Activated T-helper 9 cell treated with anti-CD3 and anti-CD28 coated beads, Interleukin-2, amount 50 U/mL, for 16 hours (primary cell): Measurements from ENCODE around the gene LRWD1.

Source experiments
- DNase-seq: peaks from one replicate; pipeline ENCODE4 v3.0.0-alpha.2; 2020; ENCODE audit warnings: low read depth

Gene LRWD1

DNA sequence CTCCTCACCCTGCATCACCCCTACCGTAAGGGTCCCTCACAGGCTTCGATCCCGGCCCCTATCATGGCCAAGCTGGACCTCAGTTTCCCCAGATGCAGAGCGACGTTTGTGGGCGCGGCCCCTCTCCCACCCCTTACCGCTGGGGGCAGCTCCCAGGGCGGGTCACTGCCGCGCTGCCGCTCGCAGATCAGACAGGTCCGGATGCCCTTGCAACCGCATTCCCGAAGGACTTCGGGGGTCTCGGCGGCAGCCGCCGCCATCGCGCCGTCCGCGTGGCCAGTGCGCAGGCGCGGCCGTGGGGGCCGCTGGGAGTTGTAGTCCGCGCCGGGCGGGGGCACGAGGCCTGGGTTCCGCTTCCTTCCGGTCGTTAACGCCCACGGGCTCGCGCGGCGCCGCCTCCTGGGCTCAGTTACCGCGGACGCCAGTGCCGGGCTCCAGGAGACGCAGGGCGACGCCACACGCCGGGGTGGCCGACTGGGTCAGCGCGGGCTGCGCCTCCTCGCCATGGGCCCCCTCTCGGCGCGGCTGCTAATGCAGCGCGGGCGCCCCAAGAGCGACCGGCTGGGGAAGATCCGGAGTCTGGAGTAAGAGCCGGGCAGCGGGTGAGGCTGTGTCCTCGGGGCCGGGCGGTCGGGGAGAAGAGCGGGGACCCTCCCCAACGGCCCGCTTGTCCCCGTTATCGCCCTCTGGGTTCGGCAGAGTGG lies at the start of gene LRWD1, which contains the start of gene ALKBH4:
Gene LRWD1, plus strand, starts transcription at position 408 of the 704 bp plus-strand sequence. Its CDS starts 97 bp downstream, at position 505.
Gene ALKBH4, minus strand, starts transcription at position 287 of the 704 bp plus-strand sequence. Its CDS starts 27 bp downstream, at position 260.
- DNase-seq = peak; percentile 94

DNA sequence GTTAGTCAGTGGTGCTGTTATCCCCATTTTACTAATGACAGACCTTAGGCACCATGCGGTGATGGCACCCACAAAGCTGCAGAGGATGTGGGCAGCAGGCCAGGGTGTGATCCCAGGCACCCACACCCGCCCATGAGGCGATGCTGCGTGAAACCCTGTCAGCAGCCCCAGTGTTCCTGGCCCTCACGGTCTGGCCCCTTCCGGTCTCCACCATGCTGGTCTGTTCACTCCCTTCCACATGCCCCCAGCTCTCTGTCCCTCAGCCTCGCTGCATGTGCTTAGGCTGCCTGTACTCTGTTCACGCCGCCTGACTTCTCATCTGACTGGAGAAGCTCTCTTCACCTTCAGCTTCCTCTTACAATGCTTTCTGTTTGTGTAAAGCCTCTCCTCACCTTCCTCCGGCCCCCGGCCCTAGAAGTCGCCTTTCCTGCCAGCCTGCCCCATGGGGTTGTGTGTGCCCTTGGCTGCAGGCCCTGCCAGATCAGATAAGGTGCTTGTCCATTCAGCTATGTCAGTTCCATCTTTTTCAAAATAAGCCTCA lies 49.0 kb upstream of the LRWD1 start:
- no peak for DNase-seq

DNA sequence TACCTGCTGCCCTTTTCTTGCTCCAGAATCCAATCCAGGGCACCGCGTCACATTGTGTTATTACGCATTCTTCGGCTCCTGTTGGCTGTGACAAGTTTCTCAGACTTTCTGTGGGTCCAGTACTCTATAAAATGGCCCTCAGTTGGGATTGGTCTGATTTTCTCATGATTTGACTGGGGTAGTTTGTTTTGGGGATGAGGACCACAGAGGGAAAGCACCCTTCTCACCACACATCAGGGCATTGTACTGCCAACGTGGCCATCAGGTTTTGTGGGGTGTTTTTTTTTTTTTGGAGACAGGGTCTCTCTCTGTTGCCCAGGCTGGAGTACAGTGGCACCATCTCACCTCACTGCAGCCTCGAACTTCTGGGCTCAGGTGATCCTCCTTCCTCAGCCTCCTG lies 48.4 kb upstream of the LRWD1 start:
- DNase-seq = no peak

DNA sequence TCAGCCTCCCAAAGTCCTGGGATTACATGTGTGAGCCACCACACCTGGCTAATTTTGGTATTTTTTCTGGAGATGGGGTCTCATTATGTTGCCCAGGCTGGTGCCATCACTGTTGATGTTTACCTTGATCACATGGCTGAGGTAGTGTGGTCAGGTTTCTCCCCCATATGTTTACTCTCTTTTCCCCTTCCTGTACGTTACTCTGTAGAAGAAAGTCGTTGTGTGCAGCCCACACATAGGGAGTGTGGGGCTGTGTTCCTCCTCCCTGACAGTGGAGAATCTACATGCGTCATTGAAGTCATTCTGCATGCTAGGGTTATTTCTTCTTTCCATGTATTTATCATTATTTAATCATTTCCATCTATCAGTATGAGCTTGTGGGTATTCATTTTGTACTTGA lies 47.7 kb upstream of the LRWD1 start:
- no peak for DNase-seq

DNA sequence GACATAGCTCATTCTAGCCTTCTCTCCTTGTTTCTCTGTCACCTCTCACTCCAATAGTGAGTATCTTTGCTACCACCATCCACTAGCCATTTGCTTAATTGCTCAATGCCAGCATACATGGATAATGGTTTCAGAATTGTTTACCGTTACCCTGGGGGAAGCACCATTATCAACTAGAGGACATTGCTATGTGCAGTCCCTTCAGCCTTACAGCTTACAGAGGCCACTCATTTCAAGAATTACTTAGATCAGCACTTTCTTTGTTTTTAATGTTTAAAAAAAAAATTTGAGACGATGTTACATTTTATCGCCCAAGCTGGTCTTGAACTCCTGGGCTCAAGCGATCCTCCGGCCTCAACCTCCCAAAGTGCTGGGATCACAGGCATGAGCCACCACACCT lies 46.2 kb upstream of the LRWD1 start:
- DNase-seq = no peak

DNA sequence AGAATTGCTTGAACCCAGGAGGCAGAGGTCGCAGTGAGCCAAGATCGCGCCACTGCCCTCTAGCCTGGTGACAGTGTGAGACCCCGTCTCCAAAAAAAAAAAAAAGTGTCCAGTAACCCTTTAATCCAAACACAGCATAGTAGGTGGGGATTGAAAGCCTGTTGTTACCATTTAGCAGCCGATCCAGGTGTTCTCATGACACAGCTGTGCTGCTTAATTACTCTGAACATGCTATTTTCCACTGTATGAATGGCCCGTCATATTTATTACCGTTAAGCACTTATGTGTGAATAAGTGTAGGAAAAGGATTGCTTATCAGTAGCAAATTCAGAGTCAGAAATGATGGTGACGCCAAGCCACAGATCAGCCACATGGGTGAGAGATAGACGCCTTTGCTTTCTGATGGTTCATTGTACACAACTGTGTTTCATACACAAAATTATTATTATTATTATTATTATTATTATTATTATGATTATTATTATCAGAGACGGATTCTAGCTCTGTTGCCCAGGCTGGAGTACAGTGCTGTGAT lies 43.0 kb upstream of the LRWD1 start:
- no peak for DNase-seq

DNA sequence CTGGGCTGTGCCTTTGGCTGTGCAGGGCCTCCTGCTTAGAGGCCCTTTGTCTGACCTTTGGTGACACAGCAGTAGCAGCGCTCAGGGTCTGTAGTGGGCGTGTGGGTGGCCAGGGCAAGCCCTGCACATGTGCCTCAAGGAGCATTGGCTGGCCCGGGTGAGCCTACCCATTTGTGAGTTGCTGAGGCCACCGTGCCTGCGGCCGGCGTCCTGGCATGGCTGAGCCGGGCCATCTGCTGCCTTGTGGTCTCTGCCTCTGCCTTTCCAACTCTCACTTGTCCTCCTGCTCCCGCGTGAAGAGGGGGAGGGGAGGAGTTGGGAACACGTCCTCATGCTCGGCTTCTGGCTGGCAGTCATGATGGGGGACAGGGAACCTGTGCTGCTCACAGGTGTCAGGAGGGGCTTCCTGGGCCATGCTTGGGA lies 40.6 kb upstream of the LRWD1 start:
- no peak for DNase-seq

DNA sequence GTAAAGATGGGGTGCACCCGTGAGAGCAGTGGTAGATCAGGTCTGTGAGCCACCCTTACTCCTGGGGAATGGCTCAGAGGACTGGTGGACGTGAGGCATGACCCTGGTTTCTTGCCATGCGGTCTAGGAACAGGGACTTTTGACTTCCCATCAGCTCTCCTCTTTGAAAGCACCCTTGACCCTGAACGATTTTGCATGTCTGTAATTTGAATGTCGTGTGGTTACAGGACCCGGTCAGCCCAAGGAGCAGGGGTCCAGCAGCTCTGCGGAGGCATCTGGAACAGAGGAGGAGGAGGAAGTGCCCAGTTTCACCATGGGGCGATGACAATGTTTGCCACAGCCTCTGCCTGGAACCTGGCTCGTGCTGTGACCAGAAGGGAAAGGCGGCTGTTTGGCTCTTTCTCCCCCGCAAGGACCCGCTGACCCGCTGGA lies 40.0 kb upstream of the LRWD1 start:
- DNase-seq = no peak

DNA sequence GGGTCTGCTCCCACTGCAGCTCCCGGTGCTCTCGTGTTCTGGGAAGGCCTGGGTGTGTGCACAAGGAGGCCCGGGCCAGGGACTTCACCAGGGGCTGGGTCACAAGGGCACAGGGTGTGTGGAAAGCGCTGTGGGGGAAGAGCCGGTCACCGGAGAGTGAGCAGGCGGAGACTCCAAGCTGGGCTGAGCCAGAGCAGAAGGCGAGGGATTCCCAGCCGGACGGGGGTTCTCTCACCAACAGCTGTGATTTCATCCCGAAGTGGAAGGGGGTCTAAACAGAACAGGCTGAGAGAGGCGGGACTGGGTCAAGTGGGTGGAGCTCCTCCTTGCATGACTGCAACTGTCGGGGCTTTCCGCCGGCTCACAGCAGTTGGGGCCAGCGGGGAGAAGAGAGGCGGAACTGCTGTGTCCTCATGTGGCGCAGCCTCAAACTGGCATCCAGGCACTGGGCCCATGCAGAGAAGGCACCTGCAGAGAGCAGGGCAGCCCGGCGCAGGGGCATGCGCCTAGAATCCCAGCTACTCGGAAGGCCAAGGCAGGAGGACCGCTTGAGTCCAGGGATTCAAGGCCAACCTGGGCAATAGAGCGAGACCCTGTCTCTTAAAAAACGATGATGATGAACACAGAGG lies 39.0 kb upstream of the LRWD1 start:
- peak; percentile 77 for DNase-seq

DNA sequence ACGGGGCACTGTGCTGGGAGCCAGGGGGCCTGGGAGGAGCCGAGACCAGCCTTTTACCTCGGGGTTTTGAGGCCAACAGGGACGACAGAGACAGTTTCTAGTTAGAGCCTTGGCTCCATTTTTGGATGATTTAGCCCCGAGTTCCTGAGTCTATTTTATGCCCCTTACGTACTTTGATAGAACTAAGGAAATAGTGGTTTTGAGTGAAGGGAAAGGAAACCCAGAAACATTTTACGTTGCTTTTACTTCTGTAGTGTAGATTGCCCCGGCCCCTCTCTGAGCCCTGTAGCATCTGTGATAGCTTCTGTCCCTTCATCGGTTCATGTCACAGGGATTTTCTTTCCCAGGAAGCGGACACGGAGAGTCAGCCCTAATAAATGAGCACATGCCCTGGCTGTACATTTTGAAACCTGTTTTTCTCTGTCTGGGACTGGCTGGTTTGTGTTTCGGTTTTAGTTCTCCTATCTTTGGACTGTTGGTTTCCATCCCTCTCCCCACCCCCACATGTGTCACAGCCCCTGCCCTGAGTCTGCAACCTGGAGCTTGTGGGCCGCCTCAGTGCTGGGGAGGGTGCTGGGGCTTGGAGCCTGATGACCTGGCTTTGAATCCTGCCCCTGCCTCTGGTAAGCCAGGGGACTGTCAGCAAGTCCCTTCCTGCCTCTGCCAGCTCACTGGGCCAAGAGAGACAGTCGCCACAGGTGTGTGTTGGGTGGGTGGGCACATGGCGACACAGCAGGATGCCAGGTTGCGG lies 38.3 kb upstream of the LRWD1 start:
- peak; percentile 68 for DNase-seq

DNA sequence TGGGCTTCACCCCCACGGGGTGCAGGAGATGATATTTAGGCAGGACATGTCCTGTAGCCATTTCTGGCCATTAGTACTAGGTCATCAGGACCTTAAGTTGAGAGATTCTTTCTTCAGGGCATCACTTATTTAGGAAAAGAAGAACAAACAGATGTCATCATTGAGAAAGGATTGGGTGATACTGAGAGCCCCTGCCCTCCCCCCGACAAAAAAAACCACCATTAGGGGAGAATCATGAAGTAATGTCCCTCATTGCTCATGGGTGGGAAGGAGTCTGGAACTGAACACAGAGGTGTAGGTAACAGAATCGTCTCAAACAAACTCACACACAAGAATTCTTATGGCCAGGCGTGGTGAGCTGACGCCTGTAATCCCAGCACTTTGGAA lies 37.8 kb upstream of the LRWD1 start:
- no peak for DNase-seq

DNA sequence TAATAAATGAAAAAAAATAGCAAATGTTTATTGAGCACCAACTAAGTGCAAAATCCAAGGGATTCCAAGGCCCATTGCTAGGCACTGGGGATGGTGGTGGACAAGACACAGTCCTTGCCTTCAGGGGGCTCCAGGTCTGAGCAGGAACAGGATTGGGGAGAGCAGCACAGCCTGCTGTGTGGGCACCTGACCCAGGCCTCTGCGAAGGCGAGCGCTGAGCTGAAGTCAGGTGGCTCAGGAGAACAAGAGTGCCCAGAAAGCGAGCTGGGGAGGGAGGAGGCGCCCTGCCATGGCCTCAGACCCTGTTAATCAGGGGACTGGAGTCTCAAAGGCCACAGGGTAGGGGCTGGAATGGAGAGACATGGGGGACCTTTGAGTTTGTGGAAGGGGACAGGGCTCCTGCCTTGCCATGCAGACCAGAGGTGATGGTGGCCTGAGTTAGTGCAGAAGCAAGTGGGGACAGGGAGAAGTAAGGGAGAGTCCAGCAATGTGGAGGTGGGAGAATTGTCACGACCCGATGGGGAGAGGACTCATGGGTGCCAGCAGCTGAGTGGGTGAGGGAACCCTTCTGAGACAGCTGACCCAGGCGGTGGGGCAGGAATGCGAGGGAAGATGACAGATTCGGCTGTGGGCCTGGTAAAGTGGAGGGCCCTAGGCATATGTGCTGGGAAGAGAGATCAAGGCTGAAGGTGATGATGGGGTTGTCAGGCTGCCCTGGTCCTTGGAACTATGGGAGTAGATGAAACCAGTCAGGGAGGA lies 35.5 kb upstream of the LRWD1 start:
- DNase-seq = no peak

DNA sequence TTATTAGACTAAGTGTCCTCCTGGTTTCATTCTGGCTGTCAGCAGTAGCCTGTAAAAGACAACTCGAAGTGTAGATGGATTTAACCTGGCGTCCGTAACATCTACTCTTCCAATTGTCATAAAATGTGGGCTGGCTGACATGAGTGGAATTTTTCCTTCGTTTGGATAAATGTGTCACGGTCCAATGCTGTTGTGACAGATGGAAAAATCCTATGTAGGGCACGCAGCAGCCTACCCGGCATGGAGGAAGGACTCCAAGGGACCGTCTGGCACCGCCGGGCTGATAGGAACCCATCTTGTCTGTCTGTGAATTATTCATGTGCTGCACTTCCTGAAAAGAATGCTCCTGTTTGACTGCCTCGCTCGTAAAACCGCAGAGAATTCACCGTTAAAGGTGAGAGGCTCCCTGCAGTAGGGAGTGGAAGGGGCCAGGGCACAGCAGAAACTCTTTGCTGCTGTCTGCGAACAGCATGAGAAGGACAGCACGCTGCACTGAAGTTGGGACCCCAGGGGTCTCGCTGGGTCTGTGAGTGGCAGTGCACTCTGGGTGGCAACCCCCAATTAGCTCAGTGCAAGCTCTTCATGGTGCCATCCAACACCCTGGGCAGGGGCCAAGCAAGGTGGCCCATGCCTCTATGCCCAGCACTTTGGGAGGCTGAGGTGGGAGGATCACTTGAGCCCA lies 33.0 kb upstream of the LRWD1 start:
- peak; percentile 45 for DNase-seq

DNA sequence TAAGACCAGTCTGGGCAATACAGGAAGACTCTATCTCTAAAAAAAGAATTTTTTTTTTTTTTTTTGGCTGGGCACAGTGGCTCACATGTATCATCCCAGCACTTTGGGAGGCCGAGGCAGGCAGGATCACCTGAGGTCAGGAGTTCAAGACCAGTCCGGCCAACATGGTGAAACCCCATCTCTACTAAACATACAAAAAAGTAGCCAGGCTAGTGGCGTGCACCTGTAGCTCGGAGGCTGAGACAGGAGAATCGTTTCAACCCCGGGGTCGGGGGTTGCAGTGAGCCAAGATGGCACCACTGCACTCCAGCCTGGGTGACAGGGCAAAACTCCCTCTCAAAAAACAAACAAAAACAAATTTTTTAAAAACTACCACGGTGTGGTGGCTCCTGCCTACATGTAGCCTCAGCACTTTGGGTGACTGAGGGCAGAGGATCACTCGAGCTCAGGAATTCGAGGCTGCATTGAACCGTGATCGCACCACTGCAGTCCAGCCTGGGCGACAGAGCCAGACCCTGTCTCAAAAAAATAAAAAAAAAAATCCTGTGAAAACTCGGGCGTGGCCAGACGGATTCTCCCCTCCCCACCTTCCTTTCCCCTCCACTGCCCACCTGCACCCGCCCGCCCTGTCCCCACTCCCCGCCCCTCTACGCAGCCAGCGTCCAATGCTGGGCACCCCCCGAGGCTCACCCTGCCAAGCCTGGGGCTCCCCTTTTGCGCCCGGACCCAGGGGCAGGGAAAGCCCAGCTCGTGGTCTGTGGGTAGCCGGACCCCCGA lies 32.2 kb upstream of the LRWD1 start:
- no peak for DNase-seq

DNA sequence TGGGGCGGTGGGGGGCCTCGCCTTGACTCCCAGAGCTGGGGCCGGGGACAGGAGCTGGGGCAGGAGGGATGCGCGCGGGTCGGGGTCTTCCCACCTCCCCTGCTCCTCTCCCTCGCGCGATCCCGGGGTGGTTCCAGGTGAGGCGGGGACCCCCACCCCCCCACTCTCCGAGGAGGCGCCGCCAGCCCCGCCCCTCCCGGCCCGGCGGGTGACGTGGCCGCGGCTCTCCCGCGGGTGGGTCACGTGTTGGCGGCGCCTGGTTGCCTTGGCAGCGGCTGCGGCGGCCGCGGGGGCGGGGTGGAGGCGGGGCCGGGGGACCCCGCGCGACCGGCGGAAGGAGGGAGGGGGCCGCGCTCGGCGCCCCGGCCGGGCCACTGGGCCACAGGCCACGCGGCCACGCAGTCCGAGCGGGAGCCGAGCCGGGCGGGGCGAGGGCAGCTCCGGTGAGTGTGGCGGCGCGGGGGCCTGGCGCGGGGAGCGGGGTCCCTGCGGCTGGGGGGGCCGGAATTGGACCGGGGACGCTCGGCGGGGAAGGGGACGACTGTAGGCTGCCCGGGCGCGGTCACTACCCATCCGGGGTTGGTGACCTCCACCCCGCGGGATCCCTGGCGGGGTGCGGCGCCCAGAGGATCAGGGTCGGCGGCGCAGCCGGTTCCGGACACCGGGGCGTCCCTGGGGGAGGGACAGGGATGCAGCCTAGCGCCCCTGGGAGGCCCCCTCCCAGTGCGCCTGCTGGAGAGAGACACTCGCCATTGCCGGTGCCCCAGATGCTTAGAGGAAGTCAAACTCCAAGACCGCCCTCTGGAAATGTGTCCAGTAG lies 31.4 kb upstream of the LRWD1 start, which contains the start of gene ORAI2:
Gene ORAI2, plus strand, starts transcription at position 357 of the 820 bp plus-strand sequence. CDS start 5,382 bp downstream, outside the sequence.
- peak; percentile 85 for DNase-seq

DNA sequence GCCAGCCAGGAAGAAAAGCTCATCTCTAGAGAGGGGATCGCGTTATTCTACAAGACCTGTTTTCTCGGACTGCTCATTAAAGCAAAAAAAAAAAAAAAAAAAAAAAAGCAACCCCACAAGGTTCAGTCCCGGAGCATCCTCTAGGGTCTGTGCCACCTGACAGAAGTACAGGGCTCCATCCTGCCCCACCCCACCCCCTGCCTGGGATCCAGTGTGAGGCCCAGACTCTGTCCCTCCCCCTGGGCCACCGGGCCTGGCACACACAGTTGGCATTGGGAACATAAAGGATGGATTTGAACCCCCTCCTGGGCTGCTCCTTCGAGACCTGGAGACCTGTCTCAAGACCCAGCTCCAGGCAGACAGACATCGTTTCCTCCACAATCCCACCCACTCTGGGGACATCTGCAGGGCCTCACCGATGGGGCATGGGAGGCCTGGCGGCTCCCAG lies 30.7 kb upstream of the LRWD1 start:
- DNase-seq = no peak

DNA sequence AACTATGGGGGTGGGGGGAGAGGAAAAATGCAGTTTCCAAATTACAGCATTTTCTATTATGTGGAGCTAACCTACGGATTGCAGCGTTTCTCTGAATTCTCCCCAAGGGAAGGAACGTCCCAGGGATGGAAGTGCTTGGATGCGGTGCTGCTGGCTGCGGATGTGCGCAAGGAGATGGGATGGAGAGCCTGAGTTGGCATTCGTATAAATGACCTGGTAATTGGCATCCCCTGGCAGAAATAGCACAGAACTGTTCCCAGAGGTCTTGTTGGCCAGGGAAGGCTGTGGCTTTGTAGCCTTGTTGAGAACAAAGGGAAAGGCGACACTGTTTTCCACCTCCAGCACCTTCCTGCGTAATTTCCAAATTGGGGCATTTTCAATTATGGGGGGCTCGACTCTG lies 28.7 kb upstream of the LRWD1 start:
- no peak for DNase-seq

DNA sequence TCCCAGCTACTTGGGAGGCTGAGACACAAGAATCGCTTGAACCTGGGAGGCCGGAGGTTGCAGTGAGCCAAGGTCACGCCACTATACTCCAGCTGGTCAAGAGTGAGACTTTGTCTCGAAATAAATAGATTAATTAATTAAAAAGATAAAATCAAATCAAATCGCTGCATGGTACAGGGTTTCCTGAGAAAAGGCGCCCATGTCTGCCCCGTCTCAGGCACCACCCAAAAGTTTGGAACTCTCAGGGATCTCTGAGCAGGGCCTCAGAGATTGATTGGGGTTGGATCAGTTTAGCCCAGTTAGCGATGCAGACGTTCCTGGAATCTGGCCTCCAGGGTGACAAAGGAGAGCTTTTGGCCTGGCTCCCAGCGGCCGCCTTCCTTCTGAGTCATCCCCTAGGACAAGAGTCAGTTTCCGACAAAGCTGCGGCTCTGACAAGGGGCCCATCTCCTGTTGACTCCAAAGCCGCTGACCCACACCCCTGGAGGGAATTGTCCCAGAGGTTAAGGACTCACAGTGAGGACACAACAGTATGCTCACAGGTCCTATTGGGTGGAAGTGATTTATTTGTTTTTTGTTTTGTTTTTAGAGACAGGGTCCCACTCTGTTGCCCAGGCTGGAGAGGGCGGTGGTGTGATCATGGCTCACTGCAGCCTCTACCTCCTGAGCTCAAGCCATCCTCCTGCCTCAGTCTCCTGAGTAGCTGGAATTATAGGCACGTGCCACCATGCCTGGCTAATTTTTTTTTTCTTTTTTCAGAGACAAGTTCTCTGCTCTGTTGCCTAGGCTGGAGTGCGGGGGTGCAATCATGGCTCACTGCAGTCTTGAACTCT lies 24.6 kb upstream of the LRWD1 start:
- DNase-seq = no peak
